Medulla oblongata (tissue), 1 donor: Measurements from ENCODE around the gene FGD2.
"Not testable (repeated sequence)": the region's sequence is repeated elsewhere in the genome, so short reads cannot be mapped to it uniquely, and the experiment has no call there.

ENCODE experiments used
- DNase-seq: peaks from one replicate; pipeline ENCODE4 v3.0.0-alpha.2; 2015; ENCODE audit errors: extremely low spot score

Gene FGD2

GRCh38 chr6:36990401-36990800, 15.1 kb upstream of the FGD2 start:
- DNase-seq: not testable (repeated sequence)

DNA sequence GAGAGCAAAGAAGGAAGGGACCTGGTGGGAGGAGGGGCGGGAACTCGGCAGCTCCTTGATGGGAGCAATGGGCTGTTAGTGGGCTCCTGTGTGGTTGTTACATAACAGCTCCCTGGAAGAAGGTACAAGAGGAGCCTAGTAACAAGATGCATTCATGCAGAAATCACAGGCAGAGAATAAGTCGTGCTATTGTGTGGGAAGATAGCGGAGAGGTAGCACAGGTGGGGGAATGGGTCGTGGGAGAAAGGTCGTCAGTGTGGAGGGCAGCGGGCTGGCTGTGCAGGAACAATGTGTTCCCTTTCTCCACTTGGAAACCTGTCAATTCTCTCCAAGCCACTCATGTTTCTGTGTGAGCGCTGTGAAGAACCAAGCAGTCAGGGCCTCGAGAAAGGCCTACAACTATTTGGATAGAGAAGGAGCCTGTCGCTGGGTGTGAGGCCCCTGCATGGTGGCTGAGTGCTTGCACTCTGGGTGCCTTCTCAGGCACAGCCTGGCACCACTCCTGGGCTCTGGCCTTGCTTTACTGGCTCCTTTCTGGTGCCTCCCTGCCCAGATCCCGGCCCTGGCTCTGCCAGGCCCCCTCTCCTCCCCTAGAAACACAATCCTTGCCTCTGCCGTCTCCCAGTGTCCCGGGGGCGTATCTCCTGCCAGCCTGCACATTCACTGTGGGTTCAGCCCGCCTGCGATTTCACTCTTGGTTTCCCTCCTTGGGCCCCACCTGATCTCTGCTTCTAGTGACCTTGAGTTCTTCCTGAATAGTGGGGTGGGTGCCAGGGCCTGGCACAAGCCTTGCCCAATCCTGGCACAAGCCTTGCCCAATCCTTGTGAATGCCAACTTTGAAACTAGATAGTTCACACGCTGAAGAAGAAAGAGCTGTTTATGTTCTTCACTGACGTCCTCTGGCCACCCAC, 7.4 kb upstream of the FGD2 start:
- peak; percentile 81 for DNase-seq

- no peak for DNase-seq
These were observed 6.8 kb upstream of the FGD2 start for GRCh38 chr6:36998723-36999038.

- peak; percentile 69 for DNase-seq
These were observed 6.2 kb upstream of the FGD2 start for GRCh38 chr6:36999061-36999750.

DNA sequence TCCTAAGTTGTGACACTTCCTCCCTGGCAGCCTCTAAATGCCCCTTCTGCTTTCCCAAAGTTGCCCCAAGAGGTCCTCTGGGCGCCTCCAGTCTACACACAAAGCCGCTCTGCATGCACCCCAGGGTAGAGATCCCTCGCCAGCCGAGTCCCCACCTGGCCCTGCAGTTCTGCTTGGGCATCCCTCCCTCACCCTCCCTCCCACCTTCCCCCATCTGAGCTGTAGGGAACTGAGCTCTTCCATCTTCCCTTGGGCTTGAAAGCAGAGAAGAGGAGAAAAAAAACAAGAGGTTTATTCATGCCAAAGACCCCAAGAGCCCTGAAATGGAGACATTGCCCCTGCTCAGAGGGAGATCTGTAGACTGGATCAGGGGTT, 5.7 kb upstream of the FGD2 start:
- DNase-seq: no peak

- DNase-seq: no peak
These were observed 1.1 kb upstream of the FGD2 start for GRCh38 chr6:37004044-37004980.

- no peak for DNase-seq
These were observed 542 bp downstream of the FGD2 start for GRCh38 chr6:37005827-37006567.

GRCh38 chr6:37006793-37007339, 1.4 kb downstream of the FGD2 start:
- DNase-seq: no peak

DNA sequence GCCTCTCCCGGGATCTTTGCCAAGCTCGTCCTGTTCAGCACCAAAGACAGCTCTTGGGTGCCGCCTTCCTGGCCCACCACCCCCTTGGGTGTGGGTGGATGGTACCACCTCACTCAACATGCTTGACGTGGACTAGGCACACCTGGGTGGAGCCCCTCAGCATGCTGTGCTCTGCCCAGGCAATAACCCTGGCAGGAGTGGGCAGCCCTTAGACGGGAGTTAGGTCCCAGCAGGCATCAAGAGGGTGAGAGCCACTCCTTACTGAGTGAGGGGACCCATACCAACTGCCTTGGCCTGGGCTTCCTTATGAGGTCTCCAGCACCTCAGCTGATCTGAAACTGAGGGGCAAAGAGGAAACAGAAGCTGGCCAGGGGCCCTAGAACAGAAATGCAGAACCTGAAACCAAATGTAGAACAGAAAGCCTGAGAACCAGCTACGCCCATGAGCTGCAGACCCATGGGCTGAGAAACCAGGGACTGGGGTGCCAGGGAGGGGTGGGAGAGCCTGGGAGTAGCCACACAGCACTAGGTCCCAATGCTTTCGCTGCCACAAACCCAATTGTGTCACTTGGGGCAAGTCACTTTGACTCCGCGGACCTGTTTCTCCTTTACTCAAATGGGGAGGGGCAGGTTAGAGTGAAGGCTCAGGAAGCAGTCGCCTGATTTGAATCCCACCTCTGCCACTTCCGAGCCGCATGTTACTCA, 2.0 kb downstream of the FGD2 start:
- peak; percentile 78 for DNase-seq

GRCh38 chr6:37008484-37009465, 3.3 kb downstream of the FGD2 start:
- peak; percentile 74 for DNase-seq

- peak; percentile 48 for DNase-seq
These were observed 5.0 kb downstream of the FGD2 start for GRCh38 chr6:37010402-37010892.

DNA sequence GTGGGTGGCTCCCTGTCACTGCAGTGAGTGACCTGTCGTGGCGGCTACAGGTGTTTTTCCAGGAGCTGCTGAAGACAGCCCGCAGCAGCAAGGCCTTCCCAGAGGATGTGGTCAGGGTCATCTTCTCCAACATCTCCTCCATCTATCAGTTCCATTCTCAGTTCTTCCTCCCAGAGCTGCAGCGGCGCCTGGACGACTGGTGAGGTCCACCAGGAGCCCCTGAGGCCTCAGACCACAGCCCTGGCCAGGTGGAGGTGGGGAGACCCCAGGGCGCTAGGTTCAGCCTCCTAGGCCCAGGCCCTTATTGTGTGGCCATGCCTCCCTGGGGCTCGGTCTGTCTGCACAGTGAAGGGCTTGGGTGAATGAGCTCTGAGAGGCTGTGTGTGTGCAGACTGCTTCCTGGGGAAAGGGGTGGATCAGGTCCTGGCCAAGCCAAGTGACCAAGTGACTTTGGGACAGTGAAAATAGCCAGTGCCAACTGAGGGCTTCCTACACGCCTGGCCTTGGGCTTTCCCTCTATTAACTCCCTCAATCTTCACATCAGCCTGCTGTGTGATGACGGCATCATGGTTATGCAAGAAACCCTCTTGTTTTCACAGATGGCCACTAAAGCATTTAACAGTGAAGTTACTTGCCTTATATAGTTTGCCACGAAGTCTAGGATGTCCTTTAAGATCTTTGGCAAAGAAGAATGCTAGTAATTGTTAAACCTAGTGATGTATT, 6.4 kb downstream of the FGD2 start:
- DNase-seq: no peak

- no peak for DNase-seq
These were observed 8.3 kb downstream of the FGD2 start for GRCh38 chr6:37013516-37014491.

DNA sequence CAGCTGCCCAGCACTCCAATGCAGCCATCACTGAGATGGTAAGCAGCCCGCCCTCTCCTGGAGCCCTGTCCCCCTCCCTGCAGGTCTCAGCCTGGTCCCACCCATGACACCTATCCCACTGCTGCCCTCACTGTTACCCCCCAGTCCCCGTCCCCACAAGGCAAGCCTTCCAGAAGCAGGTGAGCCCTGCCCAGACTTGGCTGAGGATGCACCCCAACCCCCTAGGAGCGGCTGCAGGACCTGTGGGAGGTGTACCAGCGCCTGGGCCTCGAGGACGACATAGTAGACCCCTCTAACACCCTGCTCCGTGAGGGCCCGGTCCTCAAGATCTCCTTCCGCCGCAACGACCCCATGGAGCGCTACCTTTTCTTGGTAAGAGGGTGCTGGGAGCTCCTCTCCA, 9.2 kb downstream of the FGD2 start:
- no peak for DNase-seq

DNA sequence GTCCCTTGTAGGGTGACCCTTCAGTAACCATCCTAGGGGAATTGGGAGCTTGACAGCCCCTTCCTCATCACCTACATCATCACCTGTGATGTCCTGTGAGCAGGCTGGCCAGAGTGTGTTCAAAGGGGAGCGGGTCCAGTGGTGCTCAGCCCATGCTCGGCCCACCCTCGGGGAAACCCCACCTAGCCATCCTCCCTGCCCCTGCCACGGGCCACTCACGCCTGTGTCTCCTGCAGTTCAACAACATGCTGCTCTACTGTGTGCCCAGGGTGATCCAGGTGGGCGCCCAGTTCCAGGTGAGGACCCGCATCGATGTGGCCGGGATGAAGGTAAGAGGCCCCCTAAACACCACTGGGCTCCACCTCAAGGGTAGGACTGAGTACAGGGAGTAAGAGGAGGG, 10.1 kb downstream of the FGD2 start:
- no peak for DNase-seq

- DNase-seq: peak; percentile 40
These were observed 11.5 kb downstream of the FGD2 start for GRCh38 chr6:37016995-37017394.

DNA sequence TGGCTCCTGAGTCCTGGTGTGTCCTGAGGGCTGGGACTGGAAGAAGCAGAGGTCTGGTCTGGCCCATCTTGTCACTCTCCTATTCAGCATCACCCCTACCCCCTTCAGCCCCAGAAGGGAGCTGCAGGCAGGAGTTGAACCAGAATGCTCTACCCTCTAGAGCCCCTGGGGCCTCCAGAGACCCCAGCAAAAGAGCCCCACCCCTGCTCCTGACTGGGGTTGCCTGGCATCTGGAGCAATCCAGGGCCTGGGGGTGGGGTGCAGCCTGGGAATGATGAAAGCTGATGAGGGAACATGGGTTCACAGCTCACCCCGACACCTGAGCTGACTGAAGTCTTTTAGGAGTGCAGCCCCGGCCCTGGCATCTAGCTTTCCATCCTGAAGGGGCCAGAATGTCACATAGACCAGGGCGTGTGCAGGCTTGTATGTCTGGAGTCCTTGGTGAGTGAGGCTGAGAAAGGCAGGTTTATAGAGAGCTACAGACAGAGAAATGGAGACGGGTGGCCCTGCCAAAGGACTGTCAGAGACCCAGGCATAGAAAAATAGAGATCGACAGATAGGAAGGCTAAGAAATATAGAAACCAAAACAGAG, 12.2 kb downstream of the FGD2 start:
- DNase-seq: no peak
